ENCODE measurements around the gene ACTG2.

DNA sequence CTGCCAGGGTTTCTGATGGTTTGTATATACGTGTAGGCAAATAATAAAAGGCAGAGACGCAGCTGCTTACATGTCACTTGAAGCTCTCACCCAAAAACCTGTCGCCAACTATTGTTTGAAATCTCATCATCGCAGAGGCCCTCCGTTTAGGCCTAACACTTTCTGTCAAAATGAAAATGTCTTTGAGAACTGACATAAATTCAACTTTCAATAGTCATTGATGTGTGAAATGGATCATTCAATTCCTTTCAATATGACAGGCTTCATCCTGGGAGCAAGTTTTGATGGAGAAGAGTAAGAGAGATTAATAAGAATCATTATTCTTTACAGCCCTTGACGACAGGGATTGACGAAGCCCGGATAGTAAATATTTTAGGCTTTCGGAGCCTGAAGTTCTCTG lies 2.7 kb downstream of the ACTG2 start:
- no peak for TF ChIP-seq EZH2 (IDR thresholded peaks at IDR 0.05; ENCODE audit: low read depth)
- TF ChIP-seq, protein P1, sequence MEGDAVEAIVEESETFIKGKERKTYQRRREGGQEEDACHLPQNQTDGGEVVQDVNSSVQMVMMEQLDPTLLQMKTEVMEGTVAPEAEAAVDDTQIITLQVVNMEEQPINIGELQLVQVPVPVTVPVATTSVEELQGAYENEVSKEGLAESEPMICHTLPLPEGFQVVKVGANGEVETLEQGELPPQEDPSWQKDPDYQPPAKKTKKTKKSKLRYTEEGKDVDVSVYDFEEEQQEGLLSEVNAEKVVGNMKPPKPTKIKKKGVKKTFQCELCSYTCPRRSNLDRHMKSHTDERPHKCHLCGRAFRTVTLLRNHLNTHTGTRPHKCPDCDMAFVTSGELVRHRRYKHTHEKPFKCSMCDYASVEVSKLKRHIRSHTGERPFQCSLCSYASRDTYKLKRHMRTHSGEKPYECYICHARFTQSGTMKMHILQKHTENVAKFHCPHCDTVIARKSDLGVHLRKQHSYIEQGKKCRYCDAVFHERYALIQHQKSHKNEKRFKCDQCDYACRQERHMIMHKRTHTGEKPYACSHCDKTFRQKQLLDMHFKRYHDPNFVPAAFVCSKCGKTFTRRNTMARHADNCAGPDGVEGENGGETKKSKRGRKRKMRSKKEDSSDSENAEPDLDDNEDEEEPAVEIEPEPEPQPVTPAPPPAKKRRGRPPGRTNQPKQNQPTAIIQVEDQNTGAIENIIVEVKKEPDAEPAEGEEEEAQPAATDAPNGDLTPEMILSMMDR (conservative IDR thresholded peaks at IDR 0.05) = no peak
